Fibroblast of villous mesenchyme (primary cell): Measurements from ENCODE around the gene MEF2C. TPM values are rescaled to one million over a fixed set of nuclear protein-coding genes. Genes with fewer than 3 reads are reported as not detected.

Source experiments
- DNase-seq: peaks from one replicate; pipeline ENCODE4 v3.0.0-alpha.2; 2010; ENCODE audit warnings: low read depth
- H3K4me3 ChIP-seq: 2 replicates; pipeline ENCODE4 v1.5.1; 2011; ENCODE audit warnings: low read depth, mild to moderate bottlenecking, low read length
- total RNA-seq: library from RNA; depleted of rRNA; stranded (reverse); fragments of >200 nt; gene quantifications from 2 replicates; pipeline ENCODE4 v1.2.3, GENCODE V29; 2012
- TF ChIP-seq, protein P1 (sequence below): IDR thresholded peaks from 2 replicates; pipeline ENCODE4 v1.5.1; 2012; ENCODE audit warnings: low read depth, mild to moderate bottlenecking, low read length; ENCODE audit not compliant: insufficient read depth

MEF2C gene
- total RNA-seq, 1 donor, result 16.0 TPM

DNA sequence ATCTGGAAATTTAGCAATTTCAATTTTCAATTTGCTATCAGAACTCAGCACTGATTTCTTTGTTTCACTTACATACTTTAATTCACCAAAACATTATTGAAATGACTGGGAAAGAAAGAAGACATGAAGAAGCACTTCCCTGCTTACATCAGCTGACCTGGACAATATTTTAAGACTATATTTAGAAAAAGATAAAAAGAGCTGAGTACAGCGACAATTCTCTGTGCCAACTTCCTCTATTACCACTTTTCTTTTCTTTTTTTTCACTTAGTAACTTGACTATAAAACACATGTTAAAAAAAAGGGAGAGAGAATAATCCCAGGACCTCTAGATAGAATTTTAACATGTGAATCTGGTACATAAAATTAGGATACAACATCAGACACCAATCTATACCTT is 35.6 kb downstream of the MEF2C start:
- TF ChIP-seq, protein P1, sequence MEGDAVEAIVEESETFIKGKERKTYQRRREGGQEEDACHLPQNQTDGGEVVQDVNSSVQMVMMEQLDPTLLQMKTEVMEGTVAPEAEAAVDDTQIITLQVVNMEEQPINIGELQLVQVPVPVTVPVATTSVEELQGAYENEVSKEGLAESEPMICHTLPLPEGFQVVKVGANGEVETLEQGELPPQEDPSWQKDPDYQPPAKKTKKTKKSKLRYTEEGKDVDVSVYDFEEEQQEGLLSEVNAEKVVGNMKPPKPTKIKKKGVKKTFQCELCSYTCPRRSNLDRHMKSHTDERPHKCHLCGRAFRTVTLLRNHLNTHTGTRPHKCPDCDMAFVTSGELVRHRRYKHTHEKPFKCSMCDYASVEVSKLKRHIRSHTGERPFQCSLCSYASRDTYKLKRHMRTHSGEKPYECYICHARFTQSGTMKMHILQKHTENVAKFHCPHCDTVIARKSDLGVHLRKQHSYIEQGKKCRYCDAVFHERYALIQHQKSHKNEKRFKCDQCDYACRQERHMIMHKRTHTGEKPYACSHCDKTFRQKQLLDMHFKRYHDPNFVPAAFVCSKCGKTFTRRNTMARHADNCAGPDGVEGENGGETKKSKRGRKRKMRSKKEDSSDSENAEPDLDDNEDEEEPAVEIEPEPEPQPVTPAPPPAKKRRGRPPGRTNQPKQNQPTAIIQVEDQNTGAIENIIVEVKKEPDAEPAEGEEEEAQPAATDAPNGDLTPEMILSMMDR, result no peak

DNA sequence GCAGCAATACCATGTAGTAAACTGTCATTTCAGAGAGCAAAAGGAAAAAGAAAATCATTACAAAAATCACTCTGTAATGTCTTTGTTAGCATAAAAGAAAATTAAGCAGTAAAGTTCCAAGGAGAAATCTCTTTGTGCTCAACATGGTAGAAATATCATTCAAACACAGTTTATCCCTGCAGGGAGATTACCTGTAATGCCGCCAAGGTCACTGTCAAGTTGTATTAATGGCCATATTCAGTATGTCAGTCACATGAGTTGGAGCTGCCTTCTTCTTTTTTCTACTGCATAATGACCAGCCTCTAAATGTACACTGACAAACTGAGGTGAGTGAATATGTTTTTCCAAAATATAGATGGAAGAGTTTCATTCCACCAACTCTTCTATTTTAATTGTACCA is 36.5 kb downstream of the MEF2C start:
- no peak overlapping the region for H3K4me3 ChIP-seq
- DNase-seq, result no peak
- TF ChIP-seq, protein P1, result no peak

More for the DNA sequence above, 35.6 kb downstream of the MEF2C start:
- no peak for DNase-seq
- H3K4me3 ChIP-seq, result no peak overlapping the region

DNA sequence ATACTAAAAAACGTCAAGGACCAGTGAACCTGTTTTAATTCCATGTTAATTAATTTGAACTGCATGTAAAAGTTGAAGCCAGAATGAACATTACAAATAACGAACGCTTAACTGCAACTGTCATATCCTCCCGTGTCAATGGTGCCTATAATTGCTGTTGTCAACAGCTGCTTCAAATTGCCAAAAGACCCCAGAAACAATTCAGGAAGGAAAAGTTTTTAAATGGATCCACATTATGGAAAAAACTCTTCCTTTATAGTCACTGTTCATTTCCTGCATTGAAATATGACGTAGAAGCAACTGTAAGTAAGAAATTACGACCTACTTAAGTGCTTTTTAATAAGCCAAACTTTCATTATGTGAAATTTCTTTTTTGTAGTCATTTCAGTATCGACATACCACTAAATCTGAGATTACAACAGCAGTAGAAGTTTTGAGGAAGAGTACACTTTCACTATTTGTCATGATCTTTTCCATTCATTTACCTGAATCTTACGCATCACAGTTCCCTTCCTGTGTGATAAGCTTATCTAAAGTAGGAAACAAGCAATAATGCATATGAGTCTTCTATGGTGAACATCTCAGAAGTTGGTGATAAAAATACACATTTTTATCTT is 37.8 kb downstream of the MEF2C start:
- TF ChIP-seq, protein P1, result no peak
- DNase-seq, result no peak

DNA sequence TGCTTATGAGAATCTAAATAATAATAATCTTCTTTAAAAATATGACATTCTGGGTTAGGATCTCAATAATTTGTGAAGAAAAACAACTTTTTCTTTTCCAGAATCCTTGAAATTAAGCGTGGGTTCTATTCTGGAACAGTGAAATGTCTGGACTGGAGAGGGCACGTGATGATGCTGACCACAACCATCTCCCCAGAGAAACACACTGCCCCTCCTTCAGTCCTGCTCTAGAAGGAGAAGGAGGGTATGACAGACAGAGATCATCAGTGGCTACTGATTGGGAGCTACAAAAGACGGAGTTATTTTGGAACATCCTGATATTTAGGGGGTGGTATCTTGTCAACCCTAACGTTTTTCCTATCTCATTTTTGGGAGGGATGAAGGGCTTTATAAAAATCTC is 40.2 kb downstream of the MEF2C start:
- TF ChIP-seq, protein P1, result no peak
- no peak for DNase-seq
- H3K4me3 ChIP-seq, result no peak overlapping the region

More for the DNA sequence above, 37.8 kb downstream of the MEF2C start:
- H3K4me3 ChIP-seq, result no peak overlapping the region

DNA sequence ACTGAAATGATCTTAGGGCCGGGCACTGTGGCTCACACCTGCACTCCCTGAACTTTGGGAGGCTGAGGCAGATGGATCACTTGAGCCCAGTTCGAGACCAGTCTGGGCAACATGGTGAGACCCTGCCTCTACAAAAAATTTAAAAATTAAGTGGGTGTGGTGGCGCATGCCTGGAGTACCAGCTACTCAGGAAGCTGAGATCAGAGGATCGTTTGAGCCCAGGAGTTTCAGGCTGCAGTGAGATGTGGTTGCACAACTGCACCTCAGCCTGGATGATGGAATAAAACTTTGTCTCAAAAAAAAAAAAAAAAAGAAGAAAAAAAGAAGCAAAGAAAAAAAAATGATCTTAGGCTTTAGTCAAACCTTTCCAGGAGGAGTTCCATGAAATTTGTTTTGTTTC is 41.8 kb downstream of the MEF2C start:
- DNase-seq, result no peak
- H3K4me3 ChIP-seq, result no peak overlapping the region
- TF ChIP-seq, protein P1, result no peak

DNA sequence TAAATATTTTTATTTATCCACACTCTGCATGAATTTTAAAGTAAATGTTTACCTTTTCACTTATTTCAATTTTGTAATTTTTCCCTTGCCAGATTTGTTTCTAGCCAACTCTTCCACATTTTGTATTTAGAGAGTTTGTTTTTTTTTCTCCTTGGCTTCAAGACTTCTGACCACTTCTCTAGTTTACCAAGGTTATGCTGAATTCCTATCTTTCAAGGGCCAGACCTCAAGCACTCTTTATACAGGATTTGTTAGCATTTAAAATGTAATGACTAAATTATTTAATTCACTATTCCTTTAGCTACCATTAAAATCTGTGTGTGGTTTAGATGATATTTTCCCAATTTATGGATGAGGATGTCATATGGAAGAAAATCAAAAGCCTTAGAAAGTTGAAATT is 42.5 kb downstream of the MEF2C start:
- TF ChIP-seq, protein P1, result no peak
- no peak for DNase-seq
- H3K4me3 ChIP-seq, result no peak overlapping the region

DNA sequence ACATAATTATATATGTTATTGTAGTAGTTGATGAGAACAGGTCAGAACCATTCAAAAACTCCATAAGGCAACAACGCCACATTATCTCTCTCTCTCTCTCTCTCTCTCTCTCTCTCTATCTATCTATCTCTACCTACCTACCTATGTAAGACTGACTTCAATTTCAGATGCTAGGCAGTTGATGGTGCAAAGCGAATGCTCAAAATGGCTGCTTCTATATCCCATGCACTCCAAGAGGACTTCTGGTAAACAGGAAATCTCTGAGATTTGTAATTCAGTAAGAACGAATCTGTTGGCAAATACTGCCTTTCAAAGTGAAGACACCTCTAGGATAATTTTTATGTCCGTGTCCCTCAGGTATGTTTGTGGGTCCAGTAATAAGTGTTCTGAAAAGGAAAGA is 43.7 kb downstream of the MEF2C start:
- TF ChIP-seq, protein P1, result no peak
- DNase-seq, result no peak
- H3K4me3 ChIP-seq, result no peak overlapping the region
